GM12874 (cell line): ENCODE measurements around the gene PC.

Experiments
- TF ChIP-seq, protein P1 (sequence below): IDR thresholded peaks from 2 replicates; pipeline ENCODE4 v1.5.1; 2011; ENCODE audit warnings: low read depth, mild to moderate bottlenecking, control low read depth, low read length, moderate library complexity; ENCODE audit not compliant: insufficient read depth

Gene PC

DNA sequence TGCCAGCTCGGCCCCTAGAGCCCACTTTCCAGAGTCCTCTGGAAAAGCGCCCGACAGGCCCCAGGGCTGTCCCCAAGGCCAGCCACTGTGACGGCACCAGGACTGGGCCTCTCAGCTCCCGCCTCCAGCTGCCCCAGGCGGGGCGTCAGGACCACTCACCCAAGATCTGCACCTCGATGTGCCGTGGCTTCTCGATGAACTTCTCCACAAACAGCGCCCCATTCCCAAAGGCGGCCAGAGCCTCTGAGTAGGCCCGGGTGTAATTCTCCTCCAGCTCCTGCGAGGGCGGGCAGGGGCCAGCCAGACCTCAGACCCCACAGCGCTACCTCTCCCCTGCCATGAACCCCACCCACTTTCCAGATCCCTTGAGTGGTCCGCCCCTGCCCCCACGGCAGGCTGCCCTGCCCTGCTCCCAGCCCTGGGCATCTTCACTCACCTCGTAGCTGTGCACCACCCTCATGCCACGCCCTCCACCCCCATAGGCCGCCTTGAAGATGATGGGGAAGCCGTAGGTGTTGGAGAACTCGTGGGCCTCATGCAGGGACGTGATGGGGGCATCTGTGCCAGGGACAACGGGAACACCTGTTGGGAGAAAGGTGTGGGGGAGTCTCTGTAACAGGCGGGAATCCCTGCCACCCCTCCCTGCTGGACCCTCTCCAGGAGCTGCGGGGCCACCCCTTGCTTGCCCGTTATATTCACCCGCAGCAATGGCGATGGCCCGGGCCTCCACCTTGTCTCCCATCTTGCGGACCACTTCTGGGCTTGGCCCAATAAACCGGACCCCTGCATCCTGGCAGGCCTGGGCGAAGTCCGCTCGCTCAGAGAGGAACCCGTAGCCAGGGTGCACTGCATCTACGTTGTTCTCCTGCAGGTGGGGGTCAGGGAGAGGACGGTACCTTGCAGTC, 87.3 kb downstream of the PC start:
- TF ChIP-seq, protein P1, sequence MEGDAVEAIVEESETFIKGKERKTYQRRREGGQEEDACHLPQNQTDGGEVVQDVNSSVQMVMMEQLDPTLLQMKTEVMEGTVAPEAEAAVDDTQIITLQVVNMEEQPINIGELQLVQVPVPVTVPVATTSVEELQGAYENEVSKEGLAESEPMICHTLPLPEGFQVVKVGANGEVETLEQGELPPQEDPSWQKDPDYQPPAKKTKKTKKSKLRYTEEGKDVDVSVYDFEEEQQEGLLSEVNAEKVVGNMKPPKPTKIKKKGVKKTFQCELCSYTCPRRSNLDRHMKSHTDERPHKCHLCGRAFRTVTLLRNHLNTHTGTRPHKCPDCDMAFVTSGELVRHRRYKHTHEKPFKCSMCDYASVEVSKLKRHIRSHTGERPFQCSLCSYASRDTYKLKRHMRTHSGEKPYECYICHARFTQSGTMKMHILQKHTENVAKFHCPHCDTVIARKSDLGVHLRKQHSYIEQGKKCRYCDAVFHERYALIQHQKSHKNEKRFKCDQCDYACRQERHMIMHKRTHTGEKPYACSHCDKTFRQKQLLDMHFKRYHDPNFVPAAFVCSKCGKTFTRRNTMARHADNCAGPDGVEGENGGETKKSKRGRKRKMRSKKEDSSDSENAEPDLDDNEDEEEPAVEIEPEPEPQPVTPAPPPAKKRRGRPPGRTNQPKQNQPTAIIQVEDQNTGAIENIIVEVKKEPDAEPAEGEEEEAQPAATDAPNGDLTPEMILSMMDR = no peak

DNA sequence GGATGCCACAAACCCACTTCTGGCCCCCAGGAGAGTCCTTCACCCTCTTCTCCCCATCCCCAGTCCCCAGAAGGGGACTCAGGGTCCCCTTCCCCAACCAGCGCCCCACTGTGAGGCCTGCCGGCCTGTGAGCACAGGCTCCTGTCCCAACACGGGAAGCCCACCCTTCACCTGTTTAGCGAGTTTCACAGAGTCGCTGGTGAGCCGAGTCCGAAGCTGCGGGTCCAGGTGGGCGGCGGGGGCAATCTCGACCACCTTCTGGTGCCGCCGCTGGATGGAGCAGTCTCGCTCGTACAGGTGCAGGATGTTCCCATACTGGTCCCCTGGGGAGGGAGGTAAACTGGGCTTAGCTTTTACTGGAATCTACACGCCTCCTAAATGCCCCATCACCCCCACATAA, 88.1 kb downstream of the PC start:
- TF ChIP-seq, protein P1 = no peak

- TF ChIP-seq, protein P1 = no peak
These were observed 88.7 kb downstream of the PC start for GRCh38 chr11:66869567-66869870.

DNA sequence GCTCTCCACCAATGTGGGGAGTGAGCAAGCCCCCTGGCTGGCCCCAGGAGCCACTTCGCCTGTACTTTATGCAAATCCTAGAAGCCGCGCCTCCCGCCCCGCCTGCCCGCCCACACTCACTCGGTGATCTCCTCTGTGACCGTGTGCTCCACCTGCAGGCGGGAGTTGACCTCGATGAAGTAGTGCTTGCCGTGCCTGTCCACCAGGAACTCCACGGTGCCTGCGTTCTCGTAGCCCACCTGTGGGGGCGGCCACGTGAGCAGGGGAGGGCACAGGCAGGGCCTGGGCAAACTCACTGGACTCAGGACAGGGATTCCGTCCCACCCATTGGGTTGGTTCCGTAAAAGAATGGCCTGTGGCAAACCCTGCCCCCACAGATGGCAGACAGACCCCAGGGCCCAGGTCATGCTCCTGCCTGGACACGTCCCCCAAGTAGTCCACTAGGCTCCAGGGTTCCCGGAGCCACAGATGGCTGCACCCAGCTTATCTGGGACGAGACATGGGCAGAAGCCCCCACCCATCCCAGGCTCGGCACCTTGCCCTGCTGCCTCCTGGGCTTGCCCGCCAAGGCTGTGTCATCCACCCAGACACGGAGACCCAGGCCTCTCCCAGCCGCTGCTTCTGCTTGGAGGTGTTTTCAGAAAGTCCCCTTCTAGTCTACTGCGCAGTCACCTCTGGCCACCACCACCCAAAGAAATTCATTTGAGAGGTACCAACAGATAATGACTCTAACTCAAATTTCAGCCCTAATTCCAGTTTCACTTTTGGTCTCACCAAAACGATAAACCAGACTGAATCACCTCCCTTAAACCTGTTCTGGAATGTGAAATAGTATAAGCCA, 89.2 kb downstream of the PC start:
- TF ChIP-seq, protein P1 = peak; percentile 76

GRCh38 chr11:66868082-66868725, 90.0 kb downstream of the PC start:
- TF ChIP-seq, protein P1 = no peak

DNA sequence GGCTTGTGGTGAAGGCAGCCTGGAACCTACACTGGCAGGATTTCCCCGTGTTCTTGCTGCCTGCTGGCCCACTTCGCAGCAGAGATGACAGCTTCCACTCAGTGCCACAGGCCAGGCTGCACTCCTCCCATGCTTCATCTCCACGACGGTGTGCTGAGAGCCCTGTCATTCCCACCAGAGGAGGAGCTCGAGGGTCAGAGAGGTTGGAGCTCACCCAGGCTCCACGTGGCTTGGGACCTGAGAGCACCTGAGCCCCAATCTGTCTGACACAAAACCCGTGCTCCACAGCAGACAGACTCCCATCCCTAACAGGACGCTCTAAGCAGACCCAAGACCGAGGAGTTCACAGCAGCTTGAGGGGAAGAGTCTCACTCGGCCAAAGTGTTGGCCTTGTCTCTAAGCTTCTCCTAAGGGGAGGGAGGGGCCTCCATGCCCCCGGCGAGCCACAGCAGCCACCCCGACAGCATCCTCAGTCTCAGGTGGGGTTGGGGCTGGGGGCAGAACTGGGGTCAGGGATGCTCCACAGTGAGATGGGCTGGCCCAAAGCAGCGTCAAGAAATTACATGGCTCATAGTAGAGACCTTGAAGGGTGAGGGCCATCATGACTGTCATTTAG, 90.7 kb downstream of the PC start:
- TF ChIP-seq, protein P1 = no peak
